Mucosa of descending colon (tissue), 3 donors: Measurements from ENCODE around the gene JAKMIP2. TPM values are rescaled to one million over a fixed set of nuclear protein-coding genes. Genes with fewer than 3 reads are reported as not detected.

Experiments
- ATAC-seq: fragments of 200-7000 bp; cut with Tn5 transposase; one replicate; pipeline ENCODE4 v1.9.1; 2020; ENCODE audit warnings: mild to moderate bottlenecking, moderate library complexity
- DNase-seq, 3 donors: peaks; one replicate each; pipeline ENCODE4 v3.0.0-alpha.2; 2020
- H3K36me3 ChIP-seq: fragments of 200-600 bp; one replicate; pipeline ENCODE4 v1.8.0; 2021; ENCODE audit warnings: low read depth, mild to moderate bottlenecking
- H3K4me1 ChIP-seq: fragments of 200-600 bp; one replicate; pipeline ENCODE4 v1.8.0; 2021; ENCODE audit warnings: low read depth, mild to moderate bottlenecking
- H3K4me3 ChIP-seq: fragments of 200-600 bp; one replicate; pipeline ENCODE4 v1.8.0; 2021; ENCODE audit warnings: mild to moderate bottlenecking
- H3K9me3 ChIP-seq: fragments of 200-600 bp; one replicate; pipeline ENCODE4 v1.8.0; 2021; ENCODE audit warnings: mild to moderate bottlenecking
- CTCF ChIP-seq: fragments of 200-600 bp; IDR thresholded peaks from one replicate; pipeline ENCODE4 v1.8.0; 2022; ENCODE audit warnings: antibody characterized with exemption, mild to moderate bottlenecking
- intact Hi-C, 2 donors: fragments of 100-400 bp; cut with DNase I in 1 of 2; cut with micrococcal nuclease in 1 of 2; formaldehyde crosslinking; loops; one replicate each; pipeline versions ENCODE4 v1.11.0 to v1.11.1; 2022; cut with DNase I, micrococcal nuclease
- total RNA-seq, 3 donors: library from RNA; stranded (reverse); fragmentation: NEBNext Ultra II Directional in 2 of 3; extraction: Animal tissue kit (Norgen Biotek cat#: 25700) in 2 of 3; gene quantifications; one replicate each; pipeline versions ENCODE4 v1.2.1 to v1.2.4, GENCODE V29; 2021 to 2023
- donor health status: DM: no; HTN: no; CAD: no; lungs with moderate emphysema.
- donor health status: DM: no; HTN: no; CAD: no.
- donor health status: DM: no; HTN: yes; CAD: no.

Gene JAKMIP2
- total RNA-seq, 3 donors from 2014 or later: 0.90 to 9.0 (median 2.0) TPM

GRCh38 chr5:147708708-147709107 lies 73.8 kb downstream of the JAKMIP2 start:
- no peak for DNase-seq
- no peak for ATAC-seq
- Histone ChIP-seq H3K4me3 (no peak overlapping the region), H3K9me3 (no peaks in the 10 kb centered on the region), H3K36me3 (no peaks in the 10 kb centered on the region), H3K4me1 (peaks cover 7% of the 10 kb centered on the region)
- intact Hi-C loops: no loop called here
- TF ChIP-seq CTCF: no peak

GRCh38 chr5:147704544-147704943 lies 78.0 kb downstream of the JAKMIP2 start:
- H3K9me3 ChIP-seq: no peaks in the 10 kb centered on the region
- DNase-seq (no peak), ATAC-seq (no peak)
- intact Hi-C loops: no loop called here
- H3K4me1 ChIP-seq: no peaks in the 10 kb centered on the region
- TF ChIP-seq CTCF: no peak
- no peak overlapping the region for H3K4me3 ChIP-seq
- no peaks in the 10 kb centered on the region for H3K36me3 ChIP-seq

GRCh38 chr5:147701468-147701867 lies 81.1 kb downstream of the JAKMIP2 start:
- intact Hi-C loops: no loop called here
- H3K4me3 ChIP-seq: no peak overlapping the region
- TF ChIP-seq CTCF: no peak
- H3K4me1 ChIP-seq: no peaks in the 10 kb centered on the region
- DNase-seq (no peak), ATAC-seq (no peak)
- H3K9me3 ChIP-seq: peaks cover 10% of the 10 kb centered on the region
- no peaks in the 10 kb centered on the region for H3K36me3 ChIP-seq

GRCh38 chr5:147699496-147700088 lies 82.9 kb downstream of the JAKMIP2 start:
- H3K4me3 ChIP-seq: no peak overlapping the region
- intact Hi-C loops: no loop called here
- DNase-seq: no peak
- H3K4me1 ChIP-seq: no peaks in the 10 kb centered on the region
- H3K36me3 ChIP-seq: no peaks in the 10 kb centered on the region
- no peak for TF ChIP-seq CTCF
- H3K9me3 ChIP-seq: peaks cover 10% of the 10 kb centered on the region
- ATAC-seq: no peak

- TF ChIP-seq CTCF: no peak
- Histone ChIP-seq H3K4me1 (no peaks in the 10 kb centered on the region), H3K9me3 (peaks cover 10% of the 10 kb centered on the region), H3K4me3 (no peak overlapping the region), H3K36me3 (no peaks in the 10 kb centered on the region)
- no peak for ATAC-seq
- DNase-seq: no peak
- intact Hi-C loops: no loop called here
These were observed 85.1 kb downstream of the JAKMIP2 start for GRCh38 chr5:147697380-147697779.

GRCh38 chr5:147694772-147695171 lies 87.8 kb downstream of the JAKMIP2 start:
- no peak for ATAC-seq

More at GRCh38 chr5:147694772-147695171, 87.8 kb downstream of the JAKMIP2 start:
- TF ChIP-seq CTCF: no peak
- DNase-seq: no peak
- intact Hi-C loops: no loop called here
- Histone ChIP-seq H3K4me1 (no peaks in the 10 kb centered on the region), H3K9me3 (peaks cover 10% of the 10 kb centered on the region), H3K36me3 (no peaks in the 10 kb centered on the region), H3K4me3 (no peak overlapping the region)
